GM23338 (cell line): ENCODE results near the gene FILIP1L. TPM values are rescaled to one million over a fixed set of nuclear protein-coding genes. Genes with fewer than 3 reads are reported as not detected.

Experiments
- ATAC-seq: fragments of 200-7000 bp; cut with Tn5 transposase; 3 replicates; pipeline ENCODE4 v1.9.1; 2020
- DNase-seq: peaks from one replicate; pipeline ENCODE4 v3.0.0-alpha.2; 2015; ENCODE audit warnings: low spot score
- H2AFZ ChIP-seq: fragments of 200-600 bp; sonication (generic); 2 replicates; pipeline ENCODE4 v1.8.0; 2016; ENCODE audit warnings: antibody characterized with exemption, mild to moderate bottlenecking, moderate library complexity
- H3F3A ChIP-seq: fragments of 200-600 bp; sonication (generic); replicated peaks from 2 replicates; pipeline ENCODE4 v1.8.0; 2017; ENCODE audit warnings: antibody characterized with exemption, mixed run types, low read depth
- H3K27ac ChIP-seq: fragments of 200-600 bp; sonication (generic); 2 replicates; pipeline ENCODE4 v1.6.1; 2016; ENCODE audit warnings: low read depth
- H3K27me3 ChIP-seq: fragments of 200-600 bp; sonication (generic); 2 replicates; pipeline ENCODE4 v1.8.0; 2016; ENCODE audit warnings: mild to moderate bottlenecking, mixed run types, moderate library complexity; ENCODE audit not compliant: insufficient read depth
- H3K36me3 ChIP-seq: fragments of 200-600 bp; sonication (generic); 2 replicates; pipeline ENCODE4 v1.8.0; 2016; ENCODE audit warnings: mild to moderate bottlenecking; ENCODE audit not compliant: insufficient read depth
- H3K4me1 ChIP-seq: fragments of 200-600 bp; sonication (generic); 2 replicates; pipeline ENCODE4 v1.8.0; 2016; ENCODE audit warnings: mild to moderate bottlenecking, moderate library complexity; ENCODE audit not compliant: insufficient read depth
- H3K4me2 ChIP-seq: fragments of 200-600 bp; sonication (generic); 2 replicates; pipeline ENCODE4 v1.7.1; 2017; ENCODE audit warnings: mixed run types
- H3K4me3 ChIP-seq: fragments of 200-600 bp; sonication (generic); 2 replicates; pipeline ENCODE4 v1.6.1; 2016; ENCODE audit warnings: mixed run types
- H3K79me2 ChIP-seq: fragments of 200-600 bp; sonication (generic); replicated peaks from 2 replicates; pipeline ENCODE4 v1.8.0; 2017; ENCODE audit warnings: mild to moderate bottlenecking; ENCODE audit not compliant: insufficient read depth
- H3K9me2 ChIP-seq: fragments of 200-600 bp; sonication (generic); 2 replicates; pipeline ENCODE4 v1.8.0; 2017; ENCODE audit not compliant: insufficient read depth
- H4K20me1 ChIP-seq: fragments of 200-600 bp; sonication (generic); replicated peaks from 2 replicates; pipeline ENCODE4 v1.8.0; 2017; ENCODE audit warnings: mild to moderate bottlenecking; ENCODE audit not compliant: insufficient read depth
- H3K27ac Mint-ChIP-seq: 2 replicates; pipeline ENCODE4 v1.8.0; 2020; ENCODE audit warnings: inconsistent platforms, mild to moderate bottlenecking, moderate library complexity, mixed read lengths
- H3K27me3 Mint-ChIP-seq: 3 replicates; pipeline ENCODE4 v1.8.0; 2022; ENCODE audit warnings: low read depth, mild to moderate bottlenecking, moderate library complexity, mixed read lengths, inconsistent platforms; ENCODE audit not compliant: insufficient read depth, poor library complexity
- H3K36me3 Mint-ChIP-seq: 3 replicates; pipeline ENCODE4 v1.8.0; 2021; ENCODE audit warnings: low read depth, mild to moderate bottlenecking, inconsistent platforms, moderate library complexity, mixed read lengths
- H3K4me1 Mint-ChIP-seq: 3 replicates; pipeline ENCODE4 v1.8.0; 2020; ENCODE audit warnings: mild to moderate bottlenecking, inconsistent platforms, mixed read lengths
- H3K4me3 Mint-ChIP-seq: 3 replicates; pipeline ENCODE4 v1.8.0; 2021; ENCODE audit warnings: moderate library complexity, mild to moderate bottlenecking, inconsistent platforms, mixed read lengths
- H3K9me3 Mint-ChIP-seq: 3 replicates; pipeline ENCODE4 v1.8.0; 2020; ENCODE audit warnings: moderate library complexity, mild to moderate bottlenecking, inconsistent platforms, mixed read lengths
- CREB1 ChIP-seq: fragments of 250-450 bp; sonication (Bioruptor Pico); IDR thresholded peaks from 2 replicates; pipeline ENCODE4 v1.5.0; 2020; ENCODE audit warnings: low read depth, mild to moderate bottlenecking, moderate library complexity
- CTCF ChIP-seq, 2 experiments: fragments of 200-600 bp in 1 of 2; sonication (generic) in 1 of 2; conservative IDR thresholded peaks; 2 replicates each; pipeline versions ENCODE4 v1.5.1 to v1.6.1; 2016 to 2017; ENCODE audit warnings: antibody characterized with exemption in 2 of 2, low read depth in 2 of 2, mild to moderate bottlenecking in 2 of 2, moderate library complexity in 1 of 2
- ETS1 ChIP-seq: IDR thresholded peaks from 2 replicates; pipeline ENCODE4 v1.6.1; 2016; ENCODE audit warnings: antibody characterized with exemption
- EZH2 ChIP-seq: fragments of 200-600 bp; sonication (generic); IDR thresholded peaks from one replicate; pipeline ENCODE4 v1.8.0; 2017; ENCODE audit warnings: antibody characterized with exemption, mild to moderate bottlenecking, low read depth; ENCODE audit not compliant: unreplicated experiment
- EZH2phosphoT487 ChIP-seq: fragments of 200-600 bp; sonication (generic); IDR thresholded peaks from one replicate; pipeline ENCODE4 v1.8.1; 2018; ENCODE audit warnings: antibody characterized with exemption; ENCODE audit not compliant: unreplicated experiment
- JUNB ChIP-seq: IDR thresholded peaks from one replicate; pipeline ENCODE4 v1.6.1; 2016; ENCODE audit warnings: antibody characterized with exemption; ENCODE audit not compliant: unreplicated experiment
- REST ChIP-seq: IDR thresholded peaks from one replicate; pipeline ENCODE4 v1.6.1; 2018; ENCODE audit warnings: antibody characterized with exemption; ENCODE audit not compliant: unreplicated experiment
- STAT1 ChIP-seq: IDR thresholded peaks from one replicate; pipeline ENCODE4 v1.6.1; 2016; ENCODE audit warnings: antibody characterized with exemption; ENCODE audit not compliant: unreplicated experiment
- ZNF114 ChIP-seq: fragments of 250-450 bp; sonication (Bioruptor Pico); IDR thresholded peaks from 2 replicates; pipeline ENCODE4 v1.5.0; 2020; ENCODE audit warnings: mild to moderate bottlenecking, moderate library complexity
- polyA plus RNA-seq: library from polyadenylated mRNA; unstranded; fragments of >200 nt; fragmentation: Nextera tagmentation; extraction: Ambion mirVana; gene quantifications from 2 replicates; pipeline ENCODE4 v1.2.1, GENCODE V29; 2016
- total RNA-seq: library from RNA; depleted of rRNA; stranded (reverse); fragments of >200 nt; shearing (Covaris generic); gene quantifications from 2 replicates; pipeline ENCODE4 v1.2.3, GENCODE V29; 2014

Gene FILIP1L
- total and polyA plus RNA-seq, 2 experiments from 2014 or later: 1.6 TPM; not detected in 1

- no peak for TF ChIP-seq EZH2phosphoT487
- no peak for TF ChIP-seq ZNF114 (CRISPR knock-in tag)
- no peak for TF ChIP-seq REST
- no peak for TF ChIP-seq CTCF (conservative IDR thresholded peaks at IDR 0.05; ENCODE audit: low read depth in 2 of 2)
- TF ChIP-seq STAT1: no peak
- TF ChIP-seq ETS1: no peak
- TF ChIP-seq JUNB: no peak
These were observed 179.1 kb downstream of the FILIP1L start (continued) for GRCh38 chr3:99934975-99935797.

- H3K4me2 ChIP-seq: no peak overlapping the region
- H3K4me1 ChIP-seq: peaks cover 18% of the 10 kb centered on the region
- H3F3A ChIP-seq: no peaks in the 10 kb centered on the region
- H3K4me3 ChIP-seq: no peak overlapping the region
- no peaks in the 10 kb centered on the region for H4K20me1 ChIP-seq
- no peak overlapping the region for H3K27ac ChIP-seq
- H3K36me3 Mint-ChIP-seq: no peaks in the 10 kb centered on the region
- no peaks in the 10 kb centered on the region for H3K9me2 ChIP-seq
- peaks cover 35% of the 10 kb centered on the region for H3K4me1 Mint-ChIP-seq
- H3K27ac Mint-ChIP-seq: no peak overlapping the region
- H3K27me3 ChIP-seq: no peaks in the 10 kb centered on the region
- no peaks in the 10 kb centered on the region for H3K36me3 ChIP-seq
- DNase-seq (no peak), ATAC-seq (no peak)
- H3K9me3 Mint-ChIP-seq: no peaks in the 10 kb centered on the region; the same call in 2 of the 3 replicates
- H2AFZ ChIP-seq: no peak overlapping the region
- H3K27me3 Mint-ChIP-seq: no peaks in the 10 kb centered on the region
- peaks cover 10% of the 10 kb centered on the region; the same call in 1 of the 2 replicates for H3K79me2 ChIP-seq
- H3K4me3 Mint-ChIP-seq: no peak overlapping the region
- no peak for TF ChIP-seq CREB1 (CRISPR knock-in tag)
- no peak for TF ChIP-seq EZH2
- TF ChIP-seq ETS1: no peak
These were observed 180.1 kb downstream of the FILIP1L start for GRCh38 chr3:99933971-99934750.
